A172 (cell line): ENCODE data around the gene CD8B2. TPM values are rescaled to one million over a fixed set of nuclear protein-coding genes. Genes with fewer than 3 reads are reported as not detected.
A peak's percentile ranks its signal among the peaks of the same experiment; 100 is the strongest.
"Not testable (repeated sequence)": the region's sequence is repeated elsewhere in the genome, so short reads cannot be mapped to it uniquely, and the experiment has no call there.

Experiments used
- DNase-seq: peaks from one replicate; pipeline ENCODE4 v3.0.0-alpha.2; 2015; ENCODE audit warnings: low spot score
- total RNA-seq: library from RNA; depleted of rRNA; stranded (reverse); fragments of >200 nt; shearing (Covaris generic); gene quantifications from 2 replicates; pipeline ENCODE4 v1.2.3, GENCODE V29; 2014; rRNA removed

Gene CD8B2
- total RNA-seq, 1 experiment from 2014 or later: not detected

GRCh38 chr2:106551417-106552130, 64.4 kb downstream of the CD8B2 start:
- DNase-seq: no peak

- no peak for DNase-seq
Observed at GRCh38 chr2:106552921-106553320, 65.8 kb downstream of the CD8B2 start.

GRCh38 chr2:106553321-106553720, 66.2 kb downstream of the CD8B2 start:
- no peak for DNase-seq

GRCh38 chr2:106554411-106554810, 67.2 kb downstream of the CD8B2 start:
- no peak for DNase-seq

GRCh38 chr2:106555053-106555452, 67.9 kb downstream of the CD8B2 start:
- no peak for DNase-seq

GRCh38 chr2:106559786-106560185, 72.6 kb downstream of the CD8B2 start:
- DNase-seq: not testable (repeated sequence)

- DNase-seq: no peak
Observed at GRCh38 chr2:106560773-106561172, 73.6 kb downstream of the CD8B2 start.

GRCh38 chr2:106561356-106561755, 74.2 kb downstream of the CD8B2 start:
- no peak for DNase-seq

GRCh38 chr2:106561803-106562202, 74.6 kb downstream of the CD8B2 start:
- DNase-seq: no peak

GRCh38 chr2:106562268-106563186, 75.4 kb downstream of the CD8B2 start:
- DNase-seq: no peak

GRCh38 chr2:106563195-106563594, 76.0 kb downstream of the CD8B2 start:
- DNase-seq: no peak

GRCh38 chr2:106565599-106565998, 78.4 kb downstream of the CD8B2 start:
- DNase-seq: no peak

GRCh38 chr2:106566050-106566449, 78.9 kb downstream of the CD8B2 start:
- DNase-seq: peak; percentile 9

- DNase-seq: not testable (repeated sequence)
Observed at GRCh38 chr2:106566484-106566883, 79.3 kb downstream of the CD8B2 start.

GRCh38 chr2:106570316-106570715, 83.2 kb downstream of the CD8B2 start:
- DNase-seq: no peak

Other genes with a start within 250 kb of the CD8B2 start
- 0.21 and 0.36 TPM in 2 replicates for gene RGPD3, start 19.0 kb upstream of the CD8B2 start, total RNA-seq